D341Med (cell line): ENCODE results near the gene AGAP1.

Experiments
- DNase-seq: peaks from one replicate; pipeline ENCODE4 v3.0.0; 2012; ENCODE audit warnings: low spot score

AGAP1 gene

DNA sequence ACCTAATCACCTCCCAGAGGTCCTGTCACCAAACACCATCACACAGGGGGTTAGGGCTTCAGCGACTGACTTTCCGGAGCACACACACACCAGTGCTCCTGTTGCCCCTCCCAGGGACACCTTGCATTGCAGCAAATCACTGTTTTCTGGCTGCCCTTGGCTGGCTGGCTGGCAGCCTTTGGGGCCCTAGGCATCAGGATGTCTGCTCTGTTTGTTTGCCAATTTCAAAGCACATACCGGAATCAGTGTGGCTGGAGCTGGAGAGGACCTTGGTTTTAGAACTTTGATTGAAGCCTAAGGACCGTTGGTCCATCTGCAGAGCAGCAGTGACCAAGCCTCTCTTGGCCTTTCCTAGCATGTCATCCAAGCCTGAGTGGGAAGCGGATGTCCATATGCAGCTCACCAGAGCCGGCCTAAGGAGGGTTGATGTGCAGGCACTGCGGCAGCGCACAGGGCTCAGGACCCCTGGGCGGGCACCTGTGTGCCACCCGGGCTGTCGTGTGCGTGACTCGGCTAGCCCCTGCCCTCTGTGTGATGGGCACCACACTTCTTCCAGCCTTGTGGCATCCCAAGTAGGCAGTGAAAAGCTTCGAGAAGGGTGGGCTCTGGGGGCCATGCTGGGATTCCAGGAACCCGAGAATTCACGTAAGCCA lies 612.2 kb downstream of the AGAP1 start:
- no peak for DNase-seq

DNA sequence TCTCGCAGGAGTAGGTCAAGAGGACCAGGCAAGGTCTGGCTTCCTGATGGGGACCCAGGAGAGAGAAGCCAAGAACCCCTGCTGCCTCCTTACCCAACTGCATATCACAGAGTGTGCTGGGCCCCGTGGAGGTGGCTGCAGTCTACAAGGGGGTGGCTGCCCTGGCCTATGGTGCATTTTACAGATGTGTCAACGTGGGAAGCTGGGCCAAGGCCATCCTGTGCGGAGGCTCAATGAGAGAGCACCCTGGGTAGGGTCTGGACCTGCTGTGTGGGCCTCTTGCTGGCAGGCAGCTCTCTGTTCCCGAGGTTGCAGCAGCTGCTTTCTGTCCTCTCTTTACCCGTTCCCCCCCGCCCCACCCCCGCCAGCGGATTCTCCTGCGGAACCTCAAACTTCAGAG lies 612.9 kb downstream of the AGAP1 start:
- DNase-seq = no peak

DNA sequence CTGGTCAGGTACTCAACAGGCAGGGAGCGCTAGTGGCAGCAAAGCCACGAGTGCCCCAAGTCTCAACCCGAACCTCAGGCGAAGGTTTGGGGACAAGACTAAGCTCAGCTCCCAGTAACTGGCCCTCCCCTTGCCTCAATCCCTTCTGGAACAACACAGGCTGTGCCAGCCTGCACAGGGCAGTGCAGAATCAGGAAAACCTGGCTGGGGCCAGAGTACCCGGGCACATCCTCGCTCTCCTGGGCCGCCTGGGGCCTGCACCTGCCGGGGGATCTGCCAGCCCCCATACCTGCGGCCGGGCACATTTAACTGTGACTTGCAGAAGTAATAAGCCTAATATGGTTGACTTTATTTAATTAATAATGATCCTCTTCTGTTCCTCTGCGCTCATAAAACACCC lies 613.7 kb downstream of the AGAP1 start:
- DNase-seq = no peak

DNA sequence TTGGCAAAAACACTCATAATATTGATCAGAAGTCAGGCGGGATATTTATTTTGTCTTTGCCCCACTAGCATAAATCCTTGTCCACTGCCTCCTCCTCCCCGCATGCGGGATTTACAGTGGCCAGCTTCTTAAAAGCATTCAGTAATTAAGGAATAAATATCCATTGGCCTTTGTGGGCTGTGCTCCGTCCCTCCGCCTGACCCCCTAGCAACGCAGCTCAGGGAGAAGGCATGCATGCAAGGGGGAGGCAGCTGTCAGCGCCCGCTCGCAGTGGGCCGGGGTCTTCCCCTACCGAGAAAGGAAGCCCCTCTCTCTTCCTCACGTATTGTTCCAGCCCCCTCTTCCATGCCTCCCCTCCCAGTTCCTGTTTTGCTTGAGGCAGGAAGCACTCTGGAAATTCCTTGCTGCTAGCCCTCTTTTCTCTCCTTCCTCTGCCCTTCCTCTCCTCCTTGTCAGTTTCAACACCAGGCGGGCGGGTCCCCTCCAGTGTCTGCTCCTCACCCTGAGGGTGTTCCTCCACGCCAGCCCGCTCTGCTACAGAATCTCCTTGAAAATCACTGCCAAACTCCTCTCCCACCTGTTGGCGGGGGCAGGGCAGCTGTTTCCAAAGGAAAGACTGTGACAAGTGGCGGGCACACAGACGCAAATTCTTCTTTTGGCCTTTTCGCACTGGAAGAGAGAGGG lies 614.2 kb downstream of the AGAP1 start:
- no peak for DNase-seq

DNA sequence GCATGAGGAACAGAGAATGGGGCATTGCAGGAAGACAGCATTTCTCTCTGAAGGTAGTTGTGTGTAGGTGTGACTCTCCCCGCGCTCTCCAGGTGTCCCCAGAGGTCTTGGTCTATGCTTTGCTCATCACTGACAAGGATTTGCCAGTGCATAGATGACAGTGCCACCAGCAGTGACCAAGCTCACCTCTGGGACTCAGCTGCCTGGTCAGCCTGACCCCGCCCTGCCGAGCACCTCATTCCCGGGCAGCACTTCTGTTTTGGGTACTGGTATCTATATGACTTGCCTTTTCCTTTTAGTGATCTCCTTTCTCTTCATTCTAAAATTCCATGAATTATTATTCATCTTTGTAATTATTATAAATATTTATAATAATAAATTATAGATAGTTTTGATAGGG lies 615.2 kb downstream of the AGAP1 start:
- no peak for DNase-seq

DNA sequence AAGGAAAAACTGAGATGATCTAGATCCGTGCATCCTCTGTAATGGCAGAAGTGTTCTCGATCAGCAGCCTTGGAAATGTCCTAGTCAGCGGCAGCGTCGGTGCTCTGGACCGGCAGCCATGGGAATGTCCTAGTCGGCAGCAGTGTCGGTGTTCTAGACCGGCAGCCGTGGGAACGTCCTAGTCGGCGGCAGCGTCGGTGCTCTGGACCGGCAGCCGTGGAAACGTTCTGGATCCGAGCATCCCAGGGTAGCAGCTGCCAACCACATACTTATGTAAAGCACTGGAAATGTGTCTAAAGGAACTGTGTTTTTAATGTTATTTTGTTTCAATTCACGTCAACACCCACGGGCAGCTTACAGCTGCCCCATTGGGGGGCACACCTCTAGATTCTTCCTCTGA lies 615.6 kb downstream of the AGAP1 start:
- no peak for DNase-seq

DNA sequence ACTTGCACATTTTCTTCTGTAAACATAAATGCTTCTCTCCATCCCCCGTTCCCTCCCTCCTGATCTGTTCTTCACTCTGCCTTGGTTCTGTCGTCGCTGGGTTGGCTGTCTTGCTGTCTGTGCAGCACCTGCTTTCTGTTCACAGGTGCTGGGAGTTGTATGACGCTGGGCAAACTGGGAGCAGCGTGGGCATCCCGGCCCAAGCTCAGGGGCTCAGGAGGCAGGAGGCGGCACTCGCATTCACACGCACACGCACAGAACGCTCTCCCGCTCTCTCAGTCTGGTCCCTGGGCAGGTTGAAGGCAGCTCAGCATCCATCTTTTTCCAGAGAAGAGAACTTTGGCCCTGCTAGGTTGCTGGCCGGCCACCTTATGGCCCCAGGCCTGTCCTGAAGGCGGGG lies 618.6 kb downstream of the AGAP1 start:
- DNase-seq = no peak

DNA sequence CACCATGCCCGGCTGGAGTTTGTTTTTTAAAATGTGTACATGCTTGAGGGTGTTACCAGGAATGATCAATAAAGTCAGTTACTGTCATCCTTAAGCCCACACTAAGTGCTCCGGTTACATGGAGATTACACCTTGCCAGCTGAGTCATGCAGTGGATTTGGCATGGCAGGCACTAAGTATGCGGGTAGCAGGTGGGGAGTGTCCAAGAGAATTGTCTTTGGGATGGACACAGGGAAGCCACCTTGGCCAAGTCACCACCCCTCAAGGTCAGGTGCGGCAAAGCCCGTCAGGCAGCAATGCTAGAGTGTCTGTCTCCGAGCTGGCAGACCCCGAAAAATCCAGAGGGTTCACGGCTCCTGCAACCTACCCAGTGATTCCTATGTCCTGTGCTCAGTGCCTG lies 619.6 kb downstream of the AGAP1 start:
- DNase-seq = no peak

DNA sequence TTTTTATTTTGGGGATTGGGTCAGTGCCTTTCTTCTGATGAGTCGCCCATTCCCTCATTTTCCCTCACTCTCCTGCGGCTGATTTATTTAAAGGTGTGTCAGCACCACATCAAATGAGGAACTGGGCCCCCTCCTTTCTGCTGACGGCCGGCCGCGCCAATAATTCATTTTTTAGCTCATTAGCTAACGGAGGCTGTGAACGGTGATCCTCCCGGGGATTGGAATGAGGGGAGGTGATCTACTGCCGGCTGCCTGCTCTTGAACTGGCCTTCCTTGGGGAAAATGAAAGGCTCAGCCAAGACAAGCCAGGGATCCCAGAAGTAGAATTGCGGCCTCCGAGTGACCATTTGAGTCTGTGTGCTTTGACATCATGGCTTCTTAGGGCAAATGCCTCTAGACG lies 620.1 kb downstream of the AGAP1 start:
- no peak for DNase-seq

DNA sequence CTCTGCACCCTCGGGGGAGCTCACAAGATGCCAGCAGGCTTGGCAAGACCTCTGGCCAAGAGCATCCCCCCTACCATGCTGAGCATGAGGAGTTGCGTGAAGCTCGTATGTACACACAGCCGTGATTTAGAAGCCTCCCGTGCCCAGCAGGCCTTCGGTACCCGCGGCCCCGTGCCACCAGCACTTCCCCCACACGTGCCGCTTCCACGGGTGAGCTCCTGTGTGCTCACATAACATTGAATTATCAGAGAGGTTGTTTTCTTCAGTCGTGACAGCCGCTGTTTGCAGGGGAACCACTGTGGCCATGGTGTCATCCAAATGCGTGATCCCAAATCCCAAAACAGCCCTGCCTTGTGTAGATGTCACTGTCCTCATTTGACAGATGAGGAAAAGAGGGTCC lies 621.1 kb downstream of the AGAP1 start:
- no peak for DNase-seq

DNA sequence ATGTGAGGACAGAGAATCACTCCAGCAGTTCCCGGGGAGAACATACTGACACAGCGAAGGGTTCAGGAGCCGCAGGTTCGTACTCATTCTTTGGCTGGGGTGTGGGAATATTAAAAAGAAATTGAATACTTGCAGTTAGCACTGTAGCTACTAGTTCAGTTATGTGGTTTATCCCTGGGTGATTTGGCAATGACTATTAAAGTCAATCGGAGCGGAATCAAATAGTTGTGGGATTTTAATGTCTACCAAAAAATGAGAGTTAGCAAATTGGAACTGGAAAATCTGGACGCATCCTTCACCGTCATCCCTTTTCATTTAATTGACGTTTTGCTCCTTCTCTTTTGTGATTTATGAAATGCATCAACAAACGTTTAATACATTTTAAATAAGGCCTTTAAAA lies 623.6 kb downstream of the AGAP1 start:
- DNase-seq = no peak

DNA sequence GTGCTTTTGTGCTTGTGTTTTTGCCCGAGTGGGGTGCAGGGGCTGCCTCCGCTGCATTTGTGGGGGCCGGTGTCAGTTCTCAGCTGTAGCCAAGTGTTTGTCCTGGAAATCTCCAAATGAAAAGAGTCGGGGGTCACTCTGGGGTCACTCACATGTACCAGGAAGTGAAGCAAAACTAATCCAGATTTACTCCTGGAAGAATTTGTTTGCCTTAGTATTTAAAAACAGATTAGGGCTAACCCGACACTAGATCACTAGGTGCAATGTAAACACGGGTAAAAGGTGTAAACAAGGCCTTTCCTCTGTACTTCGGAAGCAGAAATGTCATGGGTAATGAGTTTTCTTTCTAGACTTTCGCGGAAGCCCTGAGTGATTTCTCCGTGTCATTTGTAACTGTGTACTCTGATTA lies 624.0 kb downstream of the AGAP1 start:
- DNase-seq = no peak

DNA sequence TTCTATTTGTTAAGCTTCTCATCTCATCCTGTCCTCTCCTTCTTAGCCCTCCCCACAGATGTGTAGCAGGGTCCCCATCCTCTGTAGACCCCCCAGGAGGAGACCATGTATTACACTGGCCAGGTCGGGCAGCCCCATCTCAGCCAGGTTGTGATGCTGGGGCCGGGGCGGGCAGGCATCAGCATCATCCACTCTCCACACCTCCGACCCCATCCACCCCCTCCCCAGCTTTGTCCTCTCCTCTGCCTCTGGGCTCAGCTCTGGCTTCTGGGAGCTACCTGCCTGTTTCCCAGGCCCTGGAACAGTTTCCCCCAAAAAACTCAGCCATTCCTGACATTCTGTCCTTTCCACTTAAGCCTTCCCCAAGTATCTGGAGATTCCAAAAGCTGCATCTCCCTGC lies 625.2 kb downstream of the AGAP1 start:
- no peak for DNase-seq

DNA sequence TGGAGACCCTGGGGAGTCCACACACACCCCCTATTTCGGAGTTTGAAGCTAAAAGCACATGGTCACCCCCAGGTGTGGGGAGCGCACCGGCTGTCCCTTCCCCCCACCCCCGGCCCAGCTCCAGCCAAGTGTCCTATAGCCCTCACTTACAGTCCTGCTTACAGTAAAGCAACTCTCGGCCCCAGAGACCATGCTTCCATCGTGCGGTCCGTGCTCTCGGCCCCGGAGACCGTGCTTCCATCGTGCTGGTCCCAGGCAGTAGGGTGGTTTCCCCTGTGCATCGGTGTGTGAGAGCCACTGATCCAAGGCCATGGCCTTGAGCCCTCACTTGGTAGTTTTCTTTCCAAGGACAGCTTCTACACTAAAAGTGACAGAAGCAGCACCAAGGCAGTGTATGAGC lies 625.6 kb downstream of the AGAP1 start:
- no peak for DNase-seq

DNA sequence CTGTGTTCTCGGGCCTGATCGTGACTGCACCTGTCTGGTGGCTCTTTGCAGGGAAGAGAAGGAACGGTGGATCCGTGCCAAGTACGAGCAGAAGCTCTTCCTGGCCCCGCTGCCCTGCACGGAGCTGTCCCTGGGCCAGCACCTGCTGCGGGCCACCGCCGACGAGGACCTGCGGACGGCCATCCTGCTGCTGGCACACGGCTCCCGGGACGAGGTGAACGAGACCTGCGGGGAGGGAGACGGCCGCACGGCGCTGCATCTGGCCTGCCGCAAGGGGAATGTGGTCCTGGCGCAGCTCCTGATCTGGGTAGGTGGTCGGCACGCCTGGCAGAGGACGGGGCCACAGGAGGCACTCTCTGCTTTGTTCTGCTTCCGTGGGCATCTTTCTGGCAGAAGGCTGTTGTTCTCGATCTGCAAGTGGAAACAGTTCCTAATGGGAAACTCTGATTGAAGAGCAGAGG lies 626.3 kb downstream of the AGAP1 start:
- DNase-seq = no peak

DNA sequence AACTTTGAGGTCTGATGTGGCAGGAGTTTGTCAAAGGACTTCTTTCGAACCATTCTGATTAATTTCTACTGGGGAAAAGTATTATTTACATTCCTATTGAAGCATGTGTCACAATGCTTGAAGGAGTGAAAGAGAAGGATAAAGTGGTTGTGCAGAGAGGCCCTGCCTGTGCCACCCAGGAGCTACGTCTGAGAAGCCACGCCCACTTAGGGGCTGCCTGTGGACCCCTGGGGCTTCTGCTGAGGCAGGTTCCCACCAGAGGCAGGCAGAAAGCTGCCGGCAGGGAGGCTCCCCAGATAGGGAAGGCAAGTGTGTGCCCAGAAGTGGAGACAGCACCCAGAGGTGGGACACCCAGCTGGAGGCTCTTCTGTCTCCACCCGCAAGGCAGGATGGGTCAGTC lies 627.0 kb downstream of the AGAP1 start:
- no peak for DNase-seq

DNA sequence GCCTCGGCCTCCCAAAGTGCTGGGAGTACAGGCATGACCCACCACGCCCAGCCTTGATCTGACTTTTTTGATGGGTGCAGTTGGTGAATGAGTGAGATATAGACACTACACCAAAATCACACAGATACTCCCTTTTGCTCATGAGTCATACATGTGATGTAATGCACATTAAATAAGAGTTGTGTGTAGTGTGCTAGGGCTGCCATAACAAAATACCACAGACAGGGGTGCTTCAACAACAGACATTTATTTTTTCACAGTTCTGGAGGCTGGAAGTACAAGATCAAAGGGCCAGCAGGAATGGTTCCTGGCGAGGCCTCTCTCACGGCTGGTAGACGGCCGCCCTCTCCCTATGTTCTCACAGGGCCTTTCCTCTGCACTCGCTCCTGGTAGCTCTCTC lies 627.7 kb downstream of the AGAP1 start:
- no peak for DNase-seq

DNA sequence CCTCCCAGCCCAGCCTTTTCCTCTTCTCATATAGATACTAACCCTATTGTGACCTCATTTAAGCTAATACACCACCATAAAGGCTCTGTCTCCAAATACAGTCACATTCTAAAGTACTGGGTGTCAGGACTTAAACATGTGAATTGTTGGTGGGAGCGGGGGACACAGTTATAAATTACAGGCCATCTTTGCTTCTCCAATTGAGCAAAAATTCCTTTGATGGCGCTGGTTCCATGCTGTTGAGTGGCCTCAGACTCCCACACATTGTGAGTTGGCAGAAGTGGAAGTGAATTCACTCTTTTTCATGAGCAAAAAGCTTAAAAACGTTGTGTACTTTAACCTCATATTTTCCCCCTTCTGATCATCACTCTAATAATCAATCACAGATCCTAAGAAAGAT lies 628.4 kb downstream of the AGAP1 start:
- no peak for DNase-seq

DNA sequence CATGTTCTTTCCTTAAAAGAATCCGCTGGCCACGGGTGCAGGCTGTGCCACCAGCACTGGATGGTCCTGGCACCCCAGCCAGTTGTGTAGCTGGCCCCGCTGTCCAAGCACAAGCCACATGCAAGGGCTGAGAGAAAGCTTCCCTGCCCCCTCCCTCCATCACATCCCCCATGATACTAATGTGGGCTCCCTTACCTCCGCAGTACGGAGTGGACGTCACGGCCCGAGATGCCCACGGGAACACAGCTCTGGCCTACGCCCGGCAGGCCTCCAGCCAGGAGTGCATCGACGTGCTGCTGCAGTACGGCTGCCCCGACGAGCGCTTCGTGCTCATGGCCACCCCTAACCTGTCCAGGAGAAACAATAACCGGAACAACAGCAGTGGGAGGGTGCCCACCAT lies 629.9 kb downstream of the AGAP1 start:
- DNase-seq = no peak

DNA sequence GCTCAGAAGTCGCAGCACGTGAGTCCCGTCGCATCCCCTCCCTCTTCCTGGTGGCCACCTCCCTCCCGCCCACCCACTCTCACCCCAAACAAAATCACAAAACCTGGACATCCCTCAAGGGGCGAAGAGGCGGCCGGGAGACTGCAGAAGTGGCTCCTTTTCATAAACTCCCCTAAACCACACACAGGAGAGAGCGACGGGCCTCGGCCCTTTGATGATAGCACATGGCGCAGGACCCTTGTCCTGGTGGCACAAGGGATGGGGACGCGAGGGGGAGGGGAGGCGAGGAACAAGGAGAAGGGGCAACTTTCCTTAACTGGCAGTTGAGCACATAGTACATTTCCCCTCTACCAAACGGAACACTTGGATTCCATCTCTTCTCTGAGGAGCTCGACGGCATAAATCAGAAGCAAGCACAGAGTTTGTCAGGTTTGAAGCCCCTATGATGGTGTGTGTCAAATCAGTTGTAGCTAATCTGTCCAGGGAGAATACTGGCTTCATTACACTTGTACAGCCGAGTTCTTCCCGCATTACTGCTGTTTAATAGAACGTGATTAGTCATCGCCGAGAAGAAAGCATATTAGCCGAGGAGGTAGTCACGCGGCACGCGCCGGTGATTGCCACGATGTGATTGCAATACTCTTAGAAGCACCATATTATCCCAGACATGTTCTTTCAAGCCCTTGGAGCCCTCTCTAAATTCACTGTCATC lies 630.5 kb downstream of the AGAP1 start:
- DNase-seq = no peak

DNA sequence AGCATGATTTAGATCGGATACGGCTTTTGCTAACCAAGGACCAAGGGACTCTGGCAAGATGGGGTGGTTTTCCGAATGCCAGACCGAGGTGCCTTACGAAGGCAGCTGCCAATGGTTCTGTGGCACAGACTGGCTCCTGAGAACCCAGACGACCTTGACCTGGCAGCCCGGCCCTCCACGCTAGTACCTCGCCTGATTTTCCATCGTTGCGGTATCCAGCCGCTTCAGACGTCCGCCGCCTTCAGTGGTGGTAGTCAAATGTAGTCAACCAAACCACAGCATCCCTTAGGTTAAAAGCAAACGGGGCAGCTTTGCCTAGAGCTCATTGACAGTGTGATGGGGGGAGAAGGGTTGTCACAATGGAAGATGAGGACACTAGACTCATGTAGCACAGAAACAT lies 631.7 kb downstream of the AGAP1 start:
- no peak for DNase-seq

DNA sequence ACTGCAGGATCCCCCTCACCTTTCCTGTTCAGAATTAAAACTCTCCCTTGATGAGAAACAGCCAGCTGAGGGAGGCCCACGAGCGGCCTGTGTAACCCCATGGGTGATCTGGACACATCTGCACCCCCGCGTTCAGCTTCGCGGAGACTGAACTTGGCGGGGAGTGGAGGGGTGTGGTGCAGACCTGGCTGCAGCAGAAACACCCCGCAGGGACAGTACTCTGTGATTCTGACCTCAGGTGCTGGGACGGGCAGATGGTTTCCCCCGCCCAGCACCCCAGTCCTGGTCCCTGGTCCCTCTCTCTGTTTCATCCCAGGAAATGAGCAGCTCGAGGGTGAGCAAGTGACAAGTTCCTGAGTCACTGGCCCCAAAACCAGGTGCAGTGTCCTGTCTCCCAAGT lies 633.2 kb downstream of the AGAP1 start:
- no peak for DNase-seq

DNA sequence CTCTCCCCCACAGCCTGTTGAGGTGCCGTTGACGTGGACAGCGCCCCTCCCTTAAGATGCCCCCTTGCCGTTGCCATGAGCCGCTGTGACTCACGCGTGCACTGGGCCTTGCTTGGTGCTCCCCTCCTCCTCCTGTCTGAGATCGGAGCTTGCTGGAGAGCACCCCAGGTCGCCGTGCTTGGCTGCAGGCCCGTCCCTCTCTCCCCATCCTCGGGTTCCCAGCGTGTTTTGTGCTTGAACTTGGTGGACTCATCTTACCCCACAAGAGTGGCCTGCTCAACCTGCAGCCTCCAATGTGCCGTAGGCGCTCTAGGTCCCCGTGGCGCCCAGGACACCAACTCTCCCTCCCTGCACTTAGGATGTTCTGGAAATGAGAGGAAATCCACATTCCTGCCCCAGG lies 634.5 kb downstream of the AGAP1 start:
- no peak for DNase-seq

DNA sequence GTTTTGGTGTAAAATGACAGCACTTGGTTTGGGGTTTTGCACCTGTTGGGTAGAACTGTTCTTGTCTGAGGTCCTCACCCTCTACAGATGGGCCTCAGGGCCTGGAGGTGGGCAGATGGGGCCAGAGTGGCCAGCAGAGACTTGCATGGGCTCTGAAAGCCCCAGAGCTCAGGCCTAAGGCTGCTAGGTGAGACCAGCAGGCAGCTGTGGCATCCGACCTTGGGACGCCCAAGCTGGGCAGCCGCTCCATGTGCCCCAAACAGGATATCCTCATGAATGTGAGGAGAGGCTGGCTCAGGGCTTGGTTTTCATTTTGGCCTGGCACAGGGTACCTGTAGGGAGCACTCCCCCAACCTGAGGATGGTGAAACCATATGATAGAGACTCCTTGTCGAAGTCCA lies 636.1 kb downstream of the AGAP1 start:
- no peak for DNase-seq
